Esophagus (tissue), 2 donors: Measurements from ENCODE around the gene GPHN. TPM values are rescaled to one million over a fixed set of nuclear protein-coding genes. Genes with fewer than 3 reads are reported as not detected.
"Not testable (repeated sequence)": the region's sequence is repeated elsewhere in the genome, so short reads cannot be mapped to it uniquely, and the experiment has no call there.

Experiments
- H3K27ac ChIP-seq, 2 donors: one replicate each; pipeline ENCODE4 v1.5.1; 2013; ENCODE audit warnings: low read depth in 2 of 2, mild to moderate bottlenecking in 2 of 2, inconsistent platforms in 1 of 2, low read length in 1 of 2, moderate library complexity in 1 of 2
- H3K27me3 ChIP-seq, 2 donors: one replicate each; pipeline ENCODE4 v1.6.1; 2013; ENCODE audit warnings: low read length in 2 of 2, control low read depth in 1 of 2, mild to moderate bottlenecking in 1 of 2; ENCODE audit not compliant: insufficient read depth in 2 of 2, control insufficient read depth in 1 of 2
- H3K36me3 ChIP-seq, 2 donors: one replicate each; pipeline ENCODE4 v1.6.1; 2013; ENCODE audit warnings: low read length in 1 of 2; ENCODE audit not compliant: control insufficient read depth in 2 of 2, insufficient read depth in 2 of 2
- H3K4me1 ChIP-seq, 2 donors: one replicate each; pipeline ENCODE4 v1.6.1; 2013; ENCODE audit warnings: low read length in 1 of 2; ENCODE audit not compliant: control insufficient read depth in 2 of 2, insufficient read depth in 2 of 2
- H3K4me3 ChIP-seq, 2 donors: one replicate each; pipeline ENCODE4 v1.5.1; 2013; ENCODE audit warnings: low read length in 2 of 2, mild to moderate bottlenecking in 2 of 2, low read depth in 1 of 2, moderate library complexity in 1 of 2
- H3K9me3 ChIP-seq, 2 donors: one replicate each; pipeline ENCODE4 v1.6.1; 2013; ENCODE audit warnings: mild to moderate bottlenecking in 2 of 2, low read depth in 1 of 2, low read length in 1 of 2, moderate library complexity in 1 of 2; ENCODE audit not compliant: control insufficient read depth in 2 of 2, insufficient read depth in 1 of 2
- WGBS, 2 donors: extraction: QIAGEN DNeasy Blood & Tissue Kit; methylation state at CpG; one replicate each; pipeline ENCODE4 v1.1.7; 2013; 5-methylcytosine and 5-hydroxymethylcytosine counted together
- polyA plus RNA-seq, 2 donors: library from polyadenylated mRNA; stranded (reverse); fragments of 200-250 nt; gene quantifications; one replicate each; pipeline ENCODE4 v1.2.3, GENCODE V29; 2013
- donor health status: healthy with polysubstance abuse.
- donor health status: Bipolar disorder and iron deficiency.

The GPHN gene
- polyA plus RNA-seq, 2 donors = 9.8 to 19.8 TPM

- H3K27me3 ChIP-seq = no peaks in the 10 kb centered on the region
- WGBS, 2 donors = 91 to 94% methylated on average over 2 of the region's 2 CpGs
- H3K36me3 ChIP-seq = no peaks in the 10 kb centered on the region
- H3K4me3 ChIP-seq = no peak overlapping the region
- no peaks in the 10 kb centered on the region for H3K4me1 ChIP-seq
- peaks cover 4 to 5% of the 10 kb centered on the region in 2 donors for H3K9me3 ChIP-seq
- H3K27ac ChIP-seq = no peak overlapping the region
Measured at GRCh38 chr14:66575014-66575413, 67.1 kb downstream of the GPHN start.

GRCh38 chr14:66575939-66576338 lies 68.0 kb downstream of the GPHN start:
- H3K4me1 ChIP-seq = no peaks in the 10 kb centered on the region
- no peak overlapping the region for H3K27ac ChIP-seq
- H3K4me3 ChIP-seq = no peak overlapping the region
- no peaks in the 10 kb centered on the region for H3K27me3 ChIP-seq
- no peaks in the 10 kb centered on the region for H3K36me3 ChIP-seq
- whole genome bisulfite sequencing, 2 donors = 90 to 96% methylated on average over 1 of the region's 1 CpG
- peaks cover 4 to 5% of the 10 kb centered on the region in 2 donors for H3K9me3 ChIP-seq

- WGBS, 2 donors = 96 to 97% methylated on average over 6 of the region's 6 CpGs
- H3K9me3 ChIP-seq, H3K27me3 ChIP-seq, H3K36me3 ChIP-seq, H3K4me3 ChIP-seq, H3K27ac ChIP-seq, H3K4me1 ChIP-seq: not testable (repeated sequence)
Measured at GRCh38 chr14:66587753-66588152, 79.8 kb downstream of the GPHN start.

- Histone ChIP-seq H3K9me3 (peaks cover 3 to 9% of the 10 kb centered on the region in 2 donors), H3K27ac (no peak overlapping the region), H3K27me3 (no peaks in the 10 kb centered on the region), H3K4me1 (no peaks in the 10 kb centered on the region), H3K4me3 (no peak overlapping the region), H3K36me3 (no peaks in the 10 kb centered on the region)
- 95 to 96% methylated on average over 4 of the region's 4 CpGs for WGBS, 2 donors
Measured at GRCh38 chr14:66595394-66595793, 87.4 kb downstream of the GPHN start.

GRCh38 chr14:66596241-66596985 lies 88.5 kb downstream of the GPHN start:
- Histone ChIP-seq H3K4me3 (no peak overlapping the region), H3K36me3 (no peaks in the 10 kb centered on the region), H3K27ac (no peak overlapping the region), H3K27me3 (no peaks in the 10 kb centered on the region), H3K4me1 (no peaks in the 10 kb centered on the region), H3K9me3 (peaks cover 3 to 9% of the 10 kb centered on the region in 2 donors)
- WGBS, 2 donors = 92 to 93% methylated on average over 9 of the region's 9 CpGs

- 86 to 88% methylated on average over 3 of the region's 3 CpGs for WGBS, 2 donors
- Histone ChIP-seq H3K27ac (no peak overlapping the region), H3K4me3 (no peak overlapping the region), H3K9me3 (peaks cover 3 to 7% of the 10 kb centered on the region in 2 donors), H3K27me3 (no peaks in the 10 kb centered on the region), H3K4me1 (no peaks in the 10 kb centered on the region), H3K36me3 (no peaks in the 10 kb centered on the region)
Measured at GRCh38 chr14:66600416-66600815, 92.5 kb downstream of the GPHN start.

GRCh38 chr14:66601932-66602578 lies 94.1 kb downstream of the GPHN start:
- no peaks in the 10 kb centered on the region for H3K36me3 ChIP-seq
- H3K27ac ChIP-seq = no peak overlapping the region
- 35 to 57% methylated on average over 2 of the region's 2 CpGs for WGBS, 2 donors

GRCh38 chr14:66603945-66604344 lies 96.0 kb downstream of the GPHN start:
- no peaks in the 10 kb centered on the region for H3K27me3 ChIP-seq
- no peak overlapping the region for H3K27ac ChIP-seq
- no peaks in the 10 kb centered on the region for H3K4me1 ChIP-seq

More at GRCh38 chr14:66601932-66602578, 94.1 kb downstream of the GPHN start:
- Histone ChIP-seq H3K9me3 (no peaks in the 10 kb centered on the region), H3K4me3 (no peak overlapping the region), H3K27me3 (no peaks in the 10 kb centered on the region), H3K4me1 (no peaks in the 10 kb centered on the region)

GRCh38 chr14:66606826-66607225 lies 98.9 kb downstream of the GPHN start:
- no peaks in the 10 kb centered on the region for H3K27me3 ChIP-seq
- WGBS, 2 donors = 68 to 77% methylated on average over 2 of the region's 2 CpGs
- H3K9me3 ChIP-seq = no peaks in the 10 kb centered on the region
- H3K36me3 ChIP-seq = no peaks in the 10 kb centered on the region
- no peaks in the 10 kb centered on the region for H3K4me1 ChIP-seq
- H3K4me3 ChIP-seq = no peak overlapping the region
- H3K27ac ChIP-seq = no peak overlapping the region

More at GRCh38 chr14:66603945-66604344, 96.0 kb downstream of the GPHN start:
- Histone ChIP-seq H3K9me3 (no peaks in the 10 kb centered on the region), H3K36me3 (no peaks in the 10 kb centered on the region), H3K4me3 (no peak overlapping the region)

GRCh38 chr14:66610154-66610563 lies 102.2 kb downstream of the GPHN start:
- 78% methylated on average over 4 of the region's 4 CpGs for WGBS, 2 donors

More at GRCh38 chr14:66610154-66610563, 102.2 kb downstream of the GPHN start:
- H3K9me3 ChIP-seq = no peaks in the 10 kb centered on the region
- no peaks in the 10 kb centered on the region for H3K36me3 ChIP-seq
- no peak overlapping the region for H3K27ac ChIP-seq
- no peak overlapping the region for H3K4me3 ChIP-seq
- H3K4me1 ChIP-seq = no peaks in the 10 kb centered on the region
- H3K27me3 ChIP-seq = no peaks in the 10 kb centered on the region
